GM18861 (cell line): ENCODE data around the gene CTNNA1.
"Not testable (repeated sequence)": the region's sequence is repeated elsewhere in the genome, so short reads cannot be mapped to it uniquely, and the experiment has no call there.

Source experiments
- ATAC-seq: cut with Tn5 transposase; IDR thresholded peaks from one replicate; pipeline ENCODE4 v1.9.1; 2021; ENCODE audit not compliant: unreplicated experiment

The CTNNA1 gene

DNA sequence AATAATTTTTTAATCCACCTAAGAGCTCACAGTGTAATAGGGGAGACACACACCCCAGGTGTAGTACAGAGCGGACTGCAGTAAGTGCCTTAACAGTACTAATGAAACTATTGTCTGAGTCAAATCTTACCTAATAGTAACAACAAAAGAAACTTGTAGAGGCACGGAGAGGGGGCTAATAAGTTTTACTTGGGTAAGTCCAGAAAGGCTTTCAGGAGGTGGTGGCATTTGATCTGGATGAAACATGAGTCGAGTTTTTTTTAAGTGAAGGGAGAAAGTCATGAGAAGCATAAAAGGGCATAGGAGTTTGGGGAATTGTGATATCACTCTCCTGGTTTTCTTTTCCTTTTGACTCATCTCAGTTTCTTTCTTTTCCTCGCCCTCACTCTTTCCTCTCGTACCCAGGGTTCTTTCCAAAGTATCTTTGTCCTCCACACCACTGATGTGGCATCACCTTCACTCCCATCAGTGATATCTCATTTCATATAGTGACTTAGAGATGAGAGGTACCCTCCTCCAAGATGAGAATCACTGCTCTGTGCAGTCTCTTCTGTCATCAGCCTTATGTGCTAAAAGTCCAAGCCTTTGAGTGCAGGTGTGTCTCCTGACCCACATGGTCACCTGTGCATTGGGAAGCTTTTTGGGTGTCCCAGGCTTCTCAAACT, 2.0 kb downstream of the CTNNA1 start:
- no peak for ATAC-seq

DNA sequence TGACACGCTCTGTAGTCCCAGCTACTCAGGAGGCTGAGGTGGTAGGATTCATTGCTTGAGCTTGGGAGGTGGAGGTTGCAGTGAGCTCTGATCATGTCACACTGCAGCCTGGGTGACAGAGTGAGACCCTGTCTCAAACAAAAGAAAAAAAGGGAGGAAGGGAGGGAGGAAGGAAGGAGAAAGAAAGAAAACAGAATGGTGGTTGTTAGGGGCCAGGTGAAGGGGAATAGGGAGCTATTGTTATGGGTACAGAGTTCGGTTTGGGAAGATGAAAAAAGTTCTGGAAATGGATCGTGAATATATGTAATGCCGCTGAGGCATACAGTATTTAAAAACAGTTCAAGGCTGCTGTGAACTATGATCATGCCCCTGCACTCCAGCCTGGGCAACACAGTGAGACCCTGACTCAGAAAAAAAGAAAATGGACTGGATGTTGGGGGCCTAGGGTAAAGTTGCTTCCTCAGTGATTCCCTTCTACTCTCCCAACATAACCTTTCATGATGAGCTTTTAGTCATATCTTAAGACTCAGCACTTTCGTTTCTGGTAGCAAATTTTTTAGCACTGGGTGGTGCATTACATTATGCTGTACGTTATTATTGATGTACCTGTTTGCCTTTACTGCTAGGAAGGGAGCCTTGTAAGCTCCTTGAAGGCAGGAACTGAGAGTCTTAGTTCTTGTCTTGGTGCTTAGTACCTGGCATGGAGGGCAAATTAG, 4.0 kb downstream of the CTNNA1 start:
- no peak for ATAC-seq

DNA sequence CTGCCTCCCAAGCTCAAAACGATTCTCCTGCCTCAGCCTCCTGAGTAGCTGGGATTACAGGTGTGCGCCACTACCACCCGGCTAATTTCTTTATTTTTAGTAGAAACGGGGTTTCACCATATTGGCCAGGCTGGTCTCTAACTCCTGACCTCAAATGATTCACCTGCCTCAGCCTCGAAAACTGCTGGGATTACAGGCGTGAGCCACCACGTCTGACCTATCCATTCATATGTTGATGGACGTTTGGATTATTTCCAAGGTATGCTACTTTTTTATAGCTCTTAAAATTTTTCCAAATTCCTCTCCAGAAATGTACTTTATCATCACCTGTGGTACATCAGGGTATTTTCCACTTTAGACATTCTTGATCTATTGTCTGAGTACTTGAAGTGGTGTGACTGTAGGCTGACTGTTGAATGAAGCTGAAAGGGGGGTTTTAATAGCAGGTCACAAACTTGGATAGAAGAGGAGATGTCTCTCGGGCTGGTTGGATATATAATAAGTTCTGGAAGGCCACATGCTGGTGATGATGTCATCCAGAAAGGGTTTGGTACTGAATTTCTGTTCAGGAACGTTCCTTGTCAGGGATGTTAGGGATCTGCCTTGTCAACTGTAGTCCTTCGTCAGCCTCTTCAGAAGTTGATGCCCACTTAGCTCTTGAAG, 7.4 kb downstream of the CTNNA1 start:
- no peak for ATAC-seq

DNA sequence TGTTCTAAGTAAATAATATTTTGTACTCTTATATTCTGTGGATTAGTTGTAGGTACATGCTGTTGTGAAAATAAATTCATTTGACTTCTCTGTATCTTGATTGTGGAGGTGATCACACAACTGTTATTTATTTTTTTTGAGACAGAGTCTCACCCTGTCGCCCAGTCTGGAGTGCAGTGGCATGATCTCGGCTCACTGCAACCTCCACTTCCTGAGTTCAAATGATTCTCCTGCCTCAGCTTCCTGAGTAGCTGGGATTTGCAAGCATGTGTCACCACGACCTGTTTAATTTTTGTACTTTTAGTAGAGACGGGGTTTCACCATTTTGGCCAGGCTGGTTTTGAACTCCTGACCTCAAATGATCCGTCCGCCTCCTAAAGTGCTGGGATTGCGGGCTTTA, 7.9 kb downstream of the CTNNA1 start:
- ATAC-seq: not testable (repeated sequence)

DNA sequence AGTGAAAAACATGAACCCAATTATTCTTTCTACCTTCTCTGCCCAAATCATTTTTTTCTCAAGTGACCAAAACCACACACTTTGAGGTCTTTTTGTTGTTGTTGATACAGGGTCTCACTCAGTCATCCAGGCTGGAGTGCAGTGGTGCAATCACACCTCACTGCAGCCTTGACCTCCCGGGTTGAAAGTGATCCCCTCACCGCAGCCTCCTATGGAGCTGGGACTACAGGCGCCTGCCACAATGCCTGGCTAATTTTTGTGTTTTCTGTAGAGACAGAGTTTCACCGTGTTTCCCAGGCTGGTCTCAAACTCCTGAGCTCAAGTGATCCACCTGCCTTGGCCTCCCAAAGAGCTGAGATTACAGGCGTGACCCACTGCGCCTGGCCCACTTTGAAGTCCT, 8.4 kb downstream of the CTNNA1 start:
- ATAC-seq: not testable (repeated sequence)

DNA sequence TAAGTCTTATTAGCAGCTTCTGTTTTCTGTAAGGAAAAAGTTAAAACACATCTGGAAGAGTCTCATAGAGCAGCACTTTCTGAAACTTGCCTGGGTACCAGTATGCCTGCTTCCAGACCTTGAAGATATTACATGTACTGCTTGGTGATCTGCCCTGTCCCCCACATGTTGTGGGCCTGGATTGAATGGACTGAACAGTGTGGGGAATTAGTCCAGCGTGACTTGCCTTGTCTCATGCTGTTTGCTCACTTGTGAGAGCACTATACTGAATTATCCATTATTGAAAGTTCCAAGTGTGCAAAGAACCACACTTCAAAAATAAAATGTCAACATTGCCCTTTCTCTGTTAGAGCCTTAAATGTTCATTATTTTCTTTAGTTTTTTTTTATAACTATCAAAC, 8.9 kb downstream of the CTNNA1 start:
- ATAC-seq: no peak

DNA sequence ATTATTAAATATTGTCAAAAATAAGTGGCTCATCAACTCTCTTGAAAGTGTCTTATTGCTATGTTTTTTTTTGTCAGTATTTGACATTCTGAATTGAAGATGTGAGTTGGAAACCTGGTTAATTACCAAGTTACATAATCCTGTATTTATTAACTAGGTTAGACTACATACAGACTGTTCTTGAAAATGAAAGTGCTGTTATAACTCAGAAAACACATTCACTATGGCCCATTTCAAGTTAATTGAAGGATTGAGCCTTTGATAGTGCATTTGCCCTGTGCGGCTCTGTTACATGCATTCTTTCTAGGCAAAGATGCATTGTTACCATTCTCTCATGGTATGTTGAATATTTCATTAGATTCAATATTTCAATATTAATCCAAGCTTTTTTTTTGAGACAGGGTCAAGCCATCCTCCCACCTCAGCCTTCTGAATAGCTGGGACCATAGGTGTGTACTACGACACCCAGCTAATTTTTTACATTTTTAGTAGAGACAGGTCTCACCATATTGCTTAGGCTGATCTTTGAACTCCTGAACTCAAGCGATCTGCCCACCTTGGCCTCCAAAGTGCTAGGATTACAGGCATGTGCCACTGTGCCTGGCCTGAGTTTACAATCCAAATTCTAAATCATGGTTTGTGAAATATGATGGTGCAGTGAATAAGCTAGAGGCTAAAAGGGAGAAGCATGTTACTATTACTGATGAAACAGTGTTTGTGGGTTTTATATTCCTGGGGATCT, 10.0 kb downstream of the CTNNA1 start:
- ATAC-seq: peak; percentile 64

DNA sequence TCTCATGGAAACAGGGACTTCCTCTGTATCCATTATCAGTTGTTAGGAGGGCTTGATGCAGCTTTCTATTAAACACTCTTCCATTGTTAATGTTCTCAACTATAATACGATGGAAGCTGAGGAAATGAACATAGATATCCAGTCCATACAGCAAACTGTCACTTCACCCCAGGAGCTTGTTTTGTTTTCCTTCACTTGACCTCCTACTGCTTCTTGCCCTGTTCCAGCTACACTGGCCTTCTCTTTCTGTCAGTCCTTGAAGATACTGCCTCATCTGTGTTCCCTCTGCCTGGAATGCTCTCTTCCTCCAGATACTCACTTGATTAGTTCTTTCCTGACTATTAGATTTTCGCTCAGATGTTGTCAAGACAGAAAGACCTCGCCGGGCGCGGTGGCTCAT, 17.1 kb downstream of the CTNNA1 start:
- no peak for ATAC-seq

DNA sequence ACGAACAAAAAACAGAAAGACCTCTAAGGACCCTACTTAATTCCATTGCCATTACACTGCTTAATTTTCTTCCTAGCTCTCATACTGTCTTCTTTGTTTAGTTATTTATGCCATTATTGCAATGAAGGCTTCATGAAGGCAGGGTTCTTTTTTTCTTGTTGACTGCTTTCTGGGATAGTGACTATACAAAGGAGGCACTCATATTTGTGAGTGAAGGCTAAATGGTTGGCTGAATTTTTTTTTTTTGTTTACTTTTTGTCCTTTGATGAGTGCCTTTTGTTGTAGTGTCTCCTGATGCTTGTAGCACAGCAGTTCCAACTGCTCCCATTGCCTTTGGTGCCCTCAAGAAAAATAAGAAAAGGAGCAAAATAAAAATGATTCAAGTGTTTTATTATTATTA, 17.8 kb downstream of the CTNNA1 start:
- ATAC-seq: no peak

DNA sequence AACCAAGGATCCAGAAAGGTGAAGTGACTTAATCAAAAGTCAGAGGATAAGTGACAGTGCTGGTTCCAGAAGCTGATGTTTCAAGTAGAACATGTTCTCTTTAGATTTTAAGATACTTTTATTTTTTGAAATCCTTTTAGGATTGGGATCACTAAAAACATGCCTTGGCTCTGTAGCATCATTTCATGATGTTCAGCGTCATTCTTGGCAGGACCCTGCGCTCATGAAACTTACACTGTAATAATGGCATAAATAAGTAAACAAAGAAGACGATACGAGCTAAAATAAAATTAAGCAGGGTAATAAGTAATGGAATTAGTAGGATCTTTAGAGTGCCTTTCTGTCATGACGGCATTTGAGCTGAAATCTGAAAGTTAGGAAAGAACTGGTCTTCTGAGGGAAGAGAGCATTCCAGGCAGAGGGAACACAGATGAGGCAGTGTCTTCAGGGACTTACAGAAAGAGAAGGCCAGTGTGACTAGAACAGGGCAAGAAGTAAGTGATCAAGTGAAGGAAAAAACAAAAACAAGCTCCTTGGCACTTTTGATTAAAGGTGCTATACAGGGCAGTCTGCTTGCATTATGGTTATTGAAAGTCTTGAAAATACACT, 19.9 kb downstream of the CTNNA1 start:
- no peak for ATAC-seq

DNA sequence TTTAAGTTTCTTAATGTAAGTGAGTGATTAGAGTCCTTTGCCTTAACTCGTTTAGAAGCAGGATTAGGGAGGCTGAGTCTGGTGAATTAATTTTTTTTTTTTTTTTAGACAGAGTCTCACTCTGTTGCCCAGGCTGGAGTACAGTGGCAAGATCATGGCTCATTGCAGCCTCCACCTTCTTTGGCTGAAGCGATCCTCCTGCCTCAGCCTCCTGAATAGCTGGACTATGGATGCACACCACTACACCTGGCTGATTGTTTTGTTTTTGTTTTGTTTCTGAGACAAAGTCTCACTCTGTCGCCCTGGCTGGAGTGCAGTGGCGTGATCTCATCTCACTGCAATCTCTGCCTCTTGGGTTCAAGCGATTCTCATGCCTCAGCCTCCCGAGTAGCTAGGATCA, 20.4 kb downstream of the CTNNA1 start:
- ATAC-seq: not testable (repeated sequence)

DNA sequence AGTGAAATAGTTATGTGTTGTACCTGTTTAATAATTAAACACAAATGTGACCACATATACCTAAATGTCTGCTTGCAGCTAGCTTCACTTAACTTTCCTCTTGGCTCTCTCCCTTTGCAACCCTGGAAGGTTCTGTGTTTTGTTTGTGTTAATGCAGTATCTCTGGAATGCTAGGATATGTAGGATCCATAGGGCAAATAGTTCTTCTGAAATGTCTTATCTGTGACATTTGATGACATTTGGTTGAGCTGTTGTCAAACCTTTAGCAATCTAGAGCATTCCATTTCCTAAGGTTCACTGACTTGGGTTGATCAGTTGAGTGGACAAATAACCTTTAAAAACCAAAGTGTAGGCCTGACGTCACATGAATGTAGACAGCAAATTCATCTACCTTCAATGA, 21.8 kb downstream of the CTNNA1 start:
- peak; percentile 68 for ATAC-seq

DNA sequence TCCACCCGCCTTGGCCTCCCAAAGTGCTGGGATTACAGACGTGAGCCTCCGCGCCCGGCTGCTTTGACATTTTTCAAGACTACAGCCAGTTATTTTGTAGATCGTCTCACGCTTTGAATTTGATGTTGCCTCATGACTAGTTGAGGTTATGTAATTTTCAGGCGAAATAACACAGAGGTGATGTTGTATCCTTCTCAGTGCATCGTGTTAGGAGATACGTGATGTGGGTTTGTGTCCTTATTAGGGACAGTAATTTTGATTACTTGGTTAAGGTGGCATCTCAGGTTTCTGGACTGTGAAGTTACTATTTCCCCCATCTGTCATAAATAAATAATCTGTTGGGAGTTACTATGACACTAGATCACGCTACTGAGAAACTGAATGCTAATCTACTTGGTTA, 25.0 kb downstream of the CTNNA1 start:
- no peak for ATAC-seq

DNA sequence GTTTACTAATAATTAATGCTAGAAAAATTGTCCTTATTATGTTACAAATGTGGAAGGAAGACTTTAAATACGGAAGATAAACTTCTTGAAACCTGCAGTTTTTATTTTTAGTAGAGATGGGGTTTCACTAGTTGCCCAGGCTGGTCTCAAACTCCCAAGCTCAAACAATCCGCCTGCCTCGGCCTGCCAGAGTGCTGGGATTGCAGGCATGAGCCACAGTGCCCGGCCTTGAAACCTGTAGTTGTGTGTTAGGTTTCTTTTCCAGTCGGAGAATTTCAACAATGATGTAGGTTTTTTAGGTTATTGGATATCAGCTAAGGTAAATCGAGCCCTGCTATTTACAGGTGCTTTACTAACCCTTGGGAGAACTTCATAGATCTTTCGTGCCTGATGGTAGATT, 30.8 kb downstream of the CTNNA1 start:
- ATAC-seq: no peak

DNA sequence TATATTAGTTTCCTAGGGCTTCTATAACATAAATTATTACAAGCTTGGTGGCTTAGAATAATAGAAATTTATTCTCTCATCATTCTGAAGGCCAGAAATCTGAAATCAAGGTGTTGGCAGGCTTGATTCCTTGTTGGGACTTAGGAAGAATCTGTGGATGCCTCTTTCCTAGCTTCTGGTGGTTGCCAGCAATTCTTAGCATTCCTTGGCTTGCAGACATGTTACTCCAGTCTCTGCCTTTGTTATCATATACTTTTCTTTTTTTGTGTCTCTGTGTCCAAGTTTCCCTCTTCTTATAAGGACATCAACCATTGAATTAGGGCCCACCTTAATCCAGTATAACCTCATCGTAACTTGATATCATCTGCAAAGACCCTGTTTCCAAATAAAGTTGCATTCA, 31.4 kb downstream of the CTNNA1 start:
- no peak for ATAC-seq

DNA sequence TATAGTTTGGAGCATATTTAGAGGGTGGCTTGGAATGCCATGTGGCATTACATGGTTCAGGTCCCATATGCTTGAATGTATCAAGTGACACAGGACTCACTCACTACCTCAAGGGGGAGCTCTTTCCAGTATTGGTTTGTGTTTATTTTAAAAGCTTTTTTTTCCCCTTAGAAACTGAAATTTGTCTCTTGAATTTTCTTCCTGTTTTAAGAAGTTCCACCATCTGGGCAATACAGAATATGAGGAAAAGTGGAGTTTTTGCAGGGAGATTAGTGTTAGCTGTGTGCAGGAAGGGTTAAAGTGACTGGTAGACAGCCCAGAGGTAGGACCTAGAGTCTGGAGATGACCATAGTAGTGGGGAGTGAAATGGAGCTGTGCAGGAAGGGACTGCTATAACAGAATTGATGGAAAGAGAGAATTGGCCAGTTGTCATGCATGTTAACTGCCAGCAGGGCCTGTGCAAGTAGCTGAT, 36.6 kb downstream of the CTNNA1 start:
- ATAC-seq: no peak

DNA sequence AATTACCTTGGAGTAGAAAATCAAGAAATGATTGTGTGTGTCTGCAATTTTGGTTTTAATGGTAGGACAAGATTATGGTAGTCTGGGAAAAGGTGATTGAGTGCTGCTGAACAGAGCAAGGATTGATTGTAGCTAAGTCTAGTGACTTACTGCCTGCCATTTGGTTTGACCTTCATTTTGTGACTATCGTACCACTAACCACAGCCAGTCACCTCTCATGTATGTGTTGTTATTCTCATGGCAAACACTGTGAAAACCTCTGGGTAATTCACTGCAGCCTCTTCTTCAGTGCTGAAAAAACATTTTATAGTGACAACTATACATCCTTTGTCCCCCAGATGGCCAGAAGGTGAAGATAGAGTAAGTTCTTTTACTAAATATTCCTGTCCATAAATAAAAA, 37.5 kb downstream of the CTNNA1 start:
- no peak for ATAC-seq

DNA sequence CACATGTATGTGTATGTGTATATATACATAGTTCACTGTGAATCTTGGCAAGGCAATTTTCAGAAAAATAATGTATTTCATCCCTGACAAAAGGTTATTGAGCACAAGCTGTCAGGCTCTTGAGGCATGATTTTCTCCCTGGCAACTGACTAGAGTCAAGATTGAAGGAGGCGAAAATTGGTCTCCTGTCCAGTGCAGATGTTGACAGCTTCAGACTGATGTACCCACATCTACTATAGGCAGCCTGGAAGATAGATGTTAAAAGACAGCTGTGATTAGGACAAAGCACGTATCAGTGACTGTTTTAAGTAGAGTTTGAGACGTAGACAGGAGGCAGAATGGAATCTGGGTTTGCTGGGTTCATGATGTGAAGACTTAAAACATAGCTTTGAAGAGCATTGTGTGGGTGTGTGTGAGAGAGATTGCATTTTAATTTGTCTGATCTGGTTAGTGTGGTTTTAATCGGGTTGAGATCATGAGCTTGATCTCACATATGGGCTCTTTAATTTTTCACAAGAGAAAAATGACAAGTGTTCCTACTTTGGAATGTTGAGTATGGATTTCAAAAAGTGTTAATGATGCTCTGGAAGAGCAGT, 39.1 kb downstream of the CTNNA1 start:
- no peak for ATAC-seq

DNA sequence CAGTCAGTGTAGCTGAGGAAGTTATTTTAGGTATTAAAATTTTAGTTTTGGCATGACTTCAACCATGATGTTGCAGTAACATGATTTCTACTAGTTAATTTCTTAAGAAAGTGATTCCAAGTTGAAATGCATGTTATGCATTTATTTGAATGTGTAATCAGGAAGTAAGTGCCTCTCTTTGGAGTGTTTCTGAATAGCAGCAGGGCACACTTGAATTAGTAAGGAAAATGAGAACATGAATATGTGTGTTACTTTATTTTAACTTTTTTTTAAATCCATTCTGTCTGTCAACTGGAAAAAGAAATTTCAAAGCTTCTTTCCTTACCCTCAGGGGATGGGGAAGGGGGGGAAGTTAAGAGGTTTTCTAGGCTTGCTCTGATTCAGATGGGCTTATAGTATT, 40.4 kb downstream of the CTNNA1 start:
- ATAC-seq: no peak

DNA sequence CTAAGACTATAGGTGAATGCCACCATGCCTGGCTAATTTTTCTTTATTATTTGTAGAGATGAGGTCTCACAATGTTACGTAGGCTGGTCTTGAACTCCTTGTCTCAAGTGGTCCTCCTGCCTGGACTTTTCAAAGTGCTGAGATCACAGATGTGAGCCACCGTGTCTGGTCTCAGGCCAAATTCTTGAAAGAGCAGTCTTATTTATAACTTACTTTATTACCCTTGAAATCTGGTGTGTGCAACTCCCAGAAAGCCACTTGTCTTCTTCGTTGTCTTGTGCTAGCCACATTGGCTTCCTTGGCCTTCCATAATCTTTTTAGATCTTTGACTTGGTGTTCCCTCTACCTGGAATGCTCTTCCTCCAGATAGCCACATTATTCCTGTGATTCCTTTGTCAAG, 50.1 kb downstream of the CTNNA1 start:
- no peak for ATAC-seq

DNA sequence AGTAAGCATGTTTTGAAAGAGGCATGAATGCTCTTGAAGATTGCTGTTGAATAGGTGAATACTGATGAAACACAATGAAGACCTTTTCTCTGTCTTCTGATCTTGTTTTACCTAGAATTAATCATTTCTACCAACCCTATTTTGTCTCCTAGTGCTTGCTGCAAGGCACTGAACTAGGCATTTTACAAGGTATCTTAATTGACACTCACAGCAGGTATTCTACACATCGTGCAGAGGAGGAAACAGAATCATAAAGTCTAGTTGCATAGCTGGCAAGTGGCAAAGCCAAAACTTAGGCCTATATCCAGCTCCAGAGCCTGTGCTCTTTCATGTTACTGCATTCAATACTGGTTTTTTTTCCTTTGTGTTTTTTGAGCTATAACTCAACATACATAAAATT, 50.7 kb downstream of the CTNNA1 start:
- no peak for ATAC-seq
